MM.1S (cell line): ENCODE data around the gene DCLK1.

Experiments used
- DNase-seq: peaks from one replicate; pipeline ENCODE4 v3.0.0-alpha.2; 2015
- H2AFZ ChIP-seq: fragments of 300-600 bp; sonication (generic); 2 replicates; pipeline ENCODE4 v1.6.0; 2016; ENCODE audit warnings: antibody characterized with exemption, low read length
- H3F3A ChIP-seq: fragments of 300-600 bp; sonication (generic); 2 replicates; pipeline ENCODE4 v1.6.1; 2016; ENCODE audit warnings: mild to moderate bottlenecking, antibody characterized with exemption, low read length, moderate library complexity, mixed read lengths; ENCODE audit not compliant: insufficient read depth
- H3K27ac ChIP-seq: fragments of 300-600 bp; sonication (generic); 2 replicates; pipeline ENCODE4 v1.5.1; 2016; ENCODE audit warnings: mild to moderate bottlenecking, low read length
- H3K27me3 ChIP-seq: fragments of 300-600 bp; sonication (generic); replicated peaks from 2 replicates; pipeline ENCODE4 v1.6.0; 2016; ENCODE audit warnings: low read length; ENCODE audit not compliant: insufficient read depth
- H3K36me3 ChIP-seq: fragments of 300-600 bp; sonication (generic); replicated peaks from 2 replicates; pipeline ENCODE4 v1.6.1; 2016; ENCODE audit warnings: mild to moderate bottlenecking, low read length, mixed read lengths; ENCODE audit not compliant: insufficient read depth
- H3K4me1 ChIP-seq: fragments of 300-600 bp; sonication (generic); 2 replicates; pipeline ENCODE4 v1.6.1; 2016; ENCODE audit warnings: low read length, mixed read lengths
- H3K4me2 ChIP-seq: fragments of 300-600 bp; sonication (generic); 2 replicates; pipeline ENCODE4 v1.6.0; 2016; ENCODE audit warnings: low read depth, low read length
- H3K4me3 ChIP-seq: fragments of 300-600 bp; sonication (generic); 2 replicates; pipeline ENCODE4 v1.5.1; 2016; ENCODE audit warnings: low read length, mixed read lengths
- H3K79me2 ChIP-seq: fragments of 300-600 bp; sonication (generic); 2 replicates; pipeline ENCODE4 v1.6.1; 2016; ENCODE audit warnings: mixed run types, low read length, mixed read lengths
- H3K9ac ChIP-seq: fragments of 300-600 bp; sonication (generic); 2 replicates; pipeline ENCODE4 v1.6.1; 2016; ENCODE audit warnings: low read length, mixed read lengths
- H3K9me2 ChIP-seq: fragments of 300-600 bp; sonication (generic); replicated peaks from 2 replicates; pipeline ENCODE4 v1.6.1; 2016; ENCODE audit warnings: mild to moderate bottlenecking, low read length, mixed read lengths; ENCODE audit not compliant: insufficient read depth
- H3K9me3 ChIP-seq: fragments of 300-600 bp; sonication (generic); replicated peaks from 2 replicates; pipeline ENCODE4 v1.6.1; 2016; ENCODE audit warnings: mild to moderate bottlenecking, low read length, mixed read lengths; ENCODE audit not compliant: insufficient read depth
- H4K20me1 ChIP-seq: fragments of 300-600 bp; sonication (generic); 2 replicates; pipeline ENCODE4 v1.6.1; 2016; ENCODE audit warnings: mild to moderate bottlenecking, low read length, moderate library complexity, mixed read lengths; ENCODE audit not compliant: insufficient read depth
- CTCF ChIP-seq: fragments of 300-600 bp; sonication (generic); IDR thresholded peaks from 2 replicates; pipeline ENCODE4 v1.5.1; 2016; ENCODE audit warnings: antibody characterized with exemption, low read length, mixed read lengths
- EZH2 ChIP-seq: fragments of 300-600 bp; sonication (generic); optimal IDR thresholded peaks from 2 replicates; pipeline ENCODE3; 2017; ENCODE audit warnings: low read depth, mild to moderate bottlenecking, antibody characterized with exemption, low read length, mixed read lengths
- EZH2phosphoT487 ChIP-seq: fragments of 300-600 bp; sonication (generic); IDR thresholded peaks from 2 replicates; pipeline ENCODE4 v1.6.1; 2018; ENCODE audit warnings: antibody characterized with exemption, low read length

Gene DCLK1

GRCh38 chr13:35747594-35747993 is 383.6 kb downstream of the DCLK1 start:
- H3K27me3 ChIP-seq = no peaks in the 10 kb centered on the region
- H4K20me1 ChIP-seq = no peaks in the 10 kb centered on the region
- no peak for DNase-seq
- no peaks in the 10 kb centered on the region for H3K79me2 ChIP-seq
- H3K9ac ChIP-seq = no peak overlapping the region
- H3K9me3 ChIP-seq = no peaks in the 10 kb centered on the region
- no peaks in the 10 kb centered on the region for H3K36me3 ChIP-seq
- H3F3A ChIP-seq = no peaks in the 10 kb centered on the region
- H3K9me2 ChIP-seq = no peaks in the 10 kb centered on the region
- no peak overlapping the region for H3K4me3 ChIP-seq
- H3K4me2 ChIP-seq = no peak overlapping the region
- TF ChIP-seq EZH2phosphoT487 = no peak
- no peak for TF ChIP-seq EZH2
- H2AFZ ChIP-seq = no peak overlapping the region
- no peaks in the 10 kb centered on the region for H3K4me1 ChIP-seq
- no peak overlapping the region for H3K27ac ChIP-seq

- TF ChIP-seq EZH2 (no peak), EZH2phosphoT487 (no peak), CTCF (no peak)
- Histone ChIP-seq H3K4me2 (no peak overlapping the region), H2AFZ (no peak overlapping the region), H3K27me3 (no peaks in the 10 kb centered on the region), H3K27ac (no peak overlapping the region), H4K20me1 (no peaks in the 10 kb centered on the region), H3K4me3 (no peak overlapping the region), H3K79me2 (no peaks in the 10 kb centered on the region), H3K9ac (no peak overlapping the region), H3F3A (no peaks in the 10 kb centered on the region), H3K9me2 (no peaks in the 10 kb centered on the region), H3K9me3 (no peaks in the 10 kb centered on the region), H3K4me1 (no peaks in the 10 kb centered on the region), H3K36me3 (no peaks in the 10 kb centered on the region)
- no peak for DNase-seq
Measured at GRCh38 chr13:35744566-35745178, 386.5 kb downstream of the DCLK1 start.

- no peaks in the 10 kb centered on the region for H3K79me2 ChIP-seq
- H3K27ac ChIP-seq = no peak overlapping the region
- H3F3A ChIP-seq = no peaks in the 10 kb centered on the region
- no peak overlapping the region for H2AFZ ChIP-seq
- H4K20me1 ChIP-seq = no peaks in the 10 kb centered on the region
- H3K9me2 ChIP-seq = no peaks in the 10 kb centered on the region
- no peak overlapping the region for H3K9ac ChIP-seq
- TF ChIP-seq EZH2 = no peak
- no peak for TF ChIP-seq EZH2phosphoT487
- H3K4me1 ChIP-seq = no peaks in the 10 kb centered on the region
- H3K4me2 ChIP-seq = no peak overlapping the region
- H3K9me3 ChIP-seq = no peaks in the 10 kb centered on the region
- H3K4me3 ChIP-seq = no peak overlapping the region
- no peaks in the 10 kb centered on the region for H3K36me3 ChIP-seq
- no peak for DNase-seq
- H3K27me3 ChIP-seq = no peaks in the 10 kb centered on the region
Measured at GRCh38 chr13:35744144-35744543, 387.0 kb downstream of the DCLK1 start.

- Histone ChIP-seq H3K36me3 (no peaks in the 10 kb centered on the region), H3K9me2 (no peaks in the 10 kb centered on the region), H3K27ac (no peak overlapping the region), H3K9me3 (no peaks in the 10 kb centered on the region), H3K9ac (no peak overlapping the region), H3K4me3 (no peak overlapping the region), H3K4me1 (no peaks in the 10 kb centered on the region), H3F3A (no peaks in the 10 kb centered on the region), H3K79me2 (no peaks in the 10 kb centered on the region), H3K27me3 (no peaks in the 10 kb centered on the region), H4K20me1 (no peaks in the 10 kb centered on the region), H3K4me2 (no peak overlapping the region), H2AFZ (no peak overlapping the region)
- TF ChIP-seq EZH2phosphoT487 (no peak), CTCF (no peak), EZH2 (no peak)
- no peak for DNase-seq
Measured at GRCh38 chr13:35743165-35743564, 388.0 kb downstream of the DCLK1 start.
